A673 (cell line): ENCODE data around the gene ZIC1.

Source experiments
- EZH2 ChIP-seq: fragments of 200-600 bp; sonication (generic); IDR thresholded peaks from 2 replicates; pipeline ENCODE4 v1.6.1; 2017; ENCODE audit warnings: borderline replicate concordance, low read depth, mild to moderate bottlenecking, mixed read lengths, antibody characterized with exemption, low read length; ENCODE audit not compliant: poor library complexity, severe bottlenecking
- TF ChIP-seq, protein P1 (sequence below): fragments of 300-800, 200-600 bp; sonication (generic); conservative IDR thresholded peaks from 2 replicates; pipeline ENCODE4 v1.5.1; 2017; ENCODE audit warnings: low read depth, mild to moderate bottlenecking, antibody characterized with exemption, low read length, moderate library complexity, mixed read lengths

DNA sequence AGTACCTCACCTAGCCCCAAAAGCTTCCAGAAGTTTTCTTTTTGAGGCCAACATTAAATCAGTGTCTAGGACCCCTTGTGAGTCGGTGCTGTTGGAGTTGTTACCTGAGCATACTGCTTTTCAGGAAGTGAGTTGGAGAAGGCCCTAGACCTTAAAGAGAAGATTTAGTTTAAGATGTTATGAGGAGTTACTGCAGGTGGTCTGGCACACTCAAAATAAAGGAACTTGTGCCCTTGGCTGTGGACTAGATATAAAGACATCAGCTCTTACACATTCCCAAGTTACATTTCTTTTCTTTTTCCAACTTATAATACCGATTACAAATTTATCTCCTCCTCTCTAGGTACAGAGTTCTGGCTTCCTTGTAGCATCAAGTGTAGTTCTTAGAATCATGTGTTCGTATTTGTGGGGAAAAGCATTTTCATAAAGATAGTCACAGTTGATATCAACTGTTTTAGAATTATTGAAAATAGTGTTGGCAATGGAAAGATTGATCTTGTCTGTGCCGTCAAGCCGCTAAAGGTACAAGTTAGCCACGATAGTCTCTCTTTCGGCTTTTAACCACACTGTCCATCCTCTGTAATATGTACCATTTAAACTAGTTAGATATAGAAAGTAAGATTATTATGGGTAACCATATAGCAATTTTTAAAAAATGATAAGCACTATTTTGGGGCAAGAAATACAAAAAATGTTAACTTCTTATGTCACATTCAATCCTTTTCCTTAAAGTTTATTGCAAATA, 8.6 kb downstream of the ZIC1 start:
- TF ChIP-seq, protein P1, sequence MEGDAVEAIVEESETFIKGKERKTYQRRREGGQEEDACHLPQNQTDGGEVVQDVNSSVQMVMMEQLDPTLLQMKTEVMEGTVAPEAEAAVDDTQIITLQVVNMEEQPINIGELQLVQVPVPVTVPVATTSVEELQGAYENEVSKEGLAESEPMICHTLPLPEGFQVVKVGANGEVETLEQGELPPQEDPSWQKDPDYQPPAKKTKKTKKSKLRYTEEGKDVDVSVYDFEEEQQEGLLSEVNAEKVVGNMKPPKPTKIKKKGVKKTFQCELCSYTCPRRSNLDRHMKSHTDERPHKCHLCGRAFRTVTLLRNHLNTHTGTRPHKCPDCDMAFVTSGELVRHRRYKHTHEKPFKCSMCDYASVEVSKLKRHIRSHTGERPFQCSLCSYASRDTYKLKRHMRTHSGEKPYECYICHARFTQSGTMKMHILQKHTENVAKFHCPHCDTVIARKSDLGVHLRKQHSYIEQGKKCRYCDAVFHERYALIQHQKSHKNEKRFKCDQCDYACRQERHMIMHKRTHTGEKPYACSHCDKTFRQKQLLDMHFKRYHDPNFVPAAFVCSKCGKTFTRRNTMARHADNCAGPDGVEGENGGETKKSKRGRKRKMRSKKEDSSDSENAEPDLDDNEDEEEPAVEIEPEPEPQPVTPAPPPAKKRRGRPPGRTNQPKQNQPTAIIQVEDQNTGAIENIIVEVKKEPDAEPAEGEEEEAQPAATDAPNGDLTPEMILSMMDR = no peak
- TF ChIP-seq EZH2 = no peak
